NOMO-1 treated with dmso at 0.1 percent for 144 hours (cell line): ENCODE measurements around the gene ANK3.

Experiments used
- DNase-seq: peaks from one replicate; lab custom pipeline; 2025; ENCODE audit not compliant: unreplicated experiment; lab: John Stamatoyannopoulos, UW

Gene ANK3

DNA sequence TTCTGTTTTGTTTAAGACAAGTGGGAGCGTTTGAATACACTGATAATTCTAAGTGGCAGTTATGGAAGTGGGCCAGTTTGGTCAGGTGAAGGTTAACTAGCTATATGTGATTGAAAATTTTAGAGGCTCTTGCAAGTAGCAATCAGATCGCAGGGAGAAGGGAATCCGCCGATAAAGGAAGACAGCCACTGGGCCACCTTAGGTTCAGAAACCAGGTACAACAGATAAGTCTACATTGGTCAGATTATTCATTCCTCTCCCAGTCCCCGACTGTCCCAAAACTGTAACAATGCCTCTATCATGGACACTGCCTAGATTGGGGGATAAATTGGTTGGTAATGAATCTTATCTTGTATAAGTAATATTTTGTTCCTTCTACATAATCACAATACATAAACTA, 8.9 kb downstream of the ANK3 start:
- no peak for DNase-seq

DNA sequence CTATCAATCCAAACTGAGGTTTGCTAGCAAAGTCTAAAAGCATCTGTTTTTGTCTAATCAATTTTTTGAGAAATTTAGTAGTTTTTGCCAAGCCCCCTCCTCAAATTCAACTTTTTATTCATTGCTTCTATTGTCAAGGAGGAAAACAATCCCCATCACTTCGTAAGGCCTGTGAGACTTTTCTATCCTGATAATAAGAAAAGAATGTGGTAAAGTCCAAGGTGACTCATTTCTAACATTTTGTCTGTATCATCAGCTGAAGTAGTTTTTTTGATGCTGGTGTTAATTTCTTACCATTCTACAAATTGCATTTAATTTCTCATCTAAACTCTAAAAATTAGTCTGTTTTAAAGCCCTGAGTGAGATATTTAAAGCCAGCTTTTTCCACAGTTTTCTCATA, 11.7 kb downstream of the ANK3 start:
- no peak for DNase-seq

DNA sequence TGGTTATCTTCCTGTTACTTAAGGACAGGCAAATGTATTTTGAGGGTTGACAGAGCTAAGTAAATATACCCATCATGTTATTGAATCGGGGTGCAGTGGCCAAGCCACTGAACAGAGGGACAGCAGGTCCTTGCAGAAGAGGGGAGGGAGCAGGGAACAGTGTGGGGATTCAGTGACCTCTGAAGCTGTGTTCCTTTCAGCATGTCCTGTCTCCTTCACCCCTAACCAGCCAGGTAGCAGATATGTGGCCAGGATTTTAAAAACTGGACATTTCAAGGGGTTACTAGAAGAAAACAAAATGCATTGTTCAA, 12.7 kb downstream of the ANK3 start:
- DNase-seq = no peak

DNA sequence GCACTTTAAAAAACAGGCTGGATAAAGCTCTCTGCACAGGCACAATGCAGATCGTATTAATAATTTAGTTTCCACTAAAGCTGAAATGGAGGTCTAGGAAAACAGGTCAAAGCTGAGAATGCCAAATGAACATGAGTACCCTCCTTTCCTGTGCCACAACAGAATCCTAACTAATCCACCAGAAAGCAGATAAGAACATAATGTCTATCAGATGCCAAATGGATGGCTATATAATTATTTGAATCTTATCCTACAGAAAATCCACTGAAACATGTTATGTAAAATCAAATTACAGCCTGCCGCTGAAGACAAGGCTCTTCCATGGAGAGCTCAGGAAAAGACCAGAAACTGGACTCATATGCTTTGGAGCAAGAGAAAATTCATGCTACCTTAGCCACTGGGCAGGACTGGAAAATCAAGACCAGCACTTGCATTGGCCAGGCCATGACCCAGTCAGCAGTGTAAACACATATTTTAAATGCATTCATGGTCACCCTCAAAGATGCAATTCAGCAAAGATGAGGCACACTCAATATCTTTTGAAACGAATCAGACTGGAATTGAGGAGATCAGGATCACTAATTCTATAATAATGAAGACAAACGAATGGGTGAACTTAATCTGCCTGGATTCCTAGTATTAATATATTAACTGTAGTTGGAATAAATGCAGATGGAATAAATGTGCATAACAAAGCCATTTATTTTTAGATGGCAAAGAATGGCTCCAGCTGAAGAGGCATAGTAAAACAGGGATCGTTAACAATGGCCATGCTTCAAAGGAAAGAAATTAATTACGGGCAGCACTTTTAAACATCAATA, 13.2 kb downstream of the ANK3 start:
- DNase-seq = no peak

DNA sequence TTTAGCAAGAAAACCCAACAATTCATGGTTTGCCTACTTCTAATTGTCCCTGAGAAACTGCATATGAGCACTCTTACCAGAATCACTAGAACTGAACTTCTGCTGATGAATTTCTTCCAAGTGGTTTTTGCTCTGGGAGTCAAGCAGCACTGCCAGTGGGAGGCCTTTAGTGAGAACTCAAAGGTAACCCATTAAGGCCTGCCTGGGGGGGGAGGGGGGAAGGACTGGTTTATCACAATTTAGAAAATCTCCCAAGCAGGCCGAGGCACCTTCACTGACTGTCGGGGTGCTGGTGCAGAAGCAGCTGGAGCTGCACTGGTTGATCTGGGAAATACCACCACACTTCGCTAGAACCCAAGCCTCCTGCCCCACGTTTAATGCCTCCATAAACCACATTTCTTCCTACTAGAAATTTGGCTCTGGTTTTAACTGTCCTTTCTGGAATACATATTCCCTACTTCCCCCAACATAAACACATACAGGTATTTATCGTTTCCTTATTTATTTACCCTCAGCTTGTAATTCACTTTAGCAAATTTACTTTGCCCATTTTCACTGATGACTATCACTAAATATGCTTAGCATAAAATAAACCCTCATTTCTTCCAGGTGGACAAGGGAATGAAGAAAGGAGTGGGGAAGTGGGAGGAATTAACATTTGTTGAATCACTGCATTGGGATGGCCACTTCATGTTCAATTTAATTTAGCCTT, 14.2 kb downstream of the ANK3 start:
- DNase-seq = no peak

DNA sequence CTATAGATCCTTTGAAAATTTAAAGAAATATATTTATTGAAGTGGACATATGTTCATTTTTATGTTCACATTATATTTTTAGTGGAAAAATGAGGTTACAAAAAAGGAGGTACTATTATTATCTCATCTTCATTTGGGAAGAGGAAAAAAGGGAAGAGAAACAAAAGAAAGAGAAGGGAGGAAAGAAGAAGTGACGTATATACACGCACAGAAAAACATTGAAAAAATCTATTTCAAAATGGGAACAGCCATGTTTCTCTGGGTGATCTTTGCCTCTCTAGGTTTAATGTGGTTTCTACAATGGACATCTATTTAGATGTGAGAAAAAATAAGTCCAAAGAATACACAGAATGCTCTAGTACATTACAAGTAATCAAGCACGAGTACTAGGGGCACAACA, 14.8 kb downstream of the ANK3 start:
- DNase-seq = no peak

DNA sequence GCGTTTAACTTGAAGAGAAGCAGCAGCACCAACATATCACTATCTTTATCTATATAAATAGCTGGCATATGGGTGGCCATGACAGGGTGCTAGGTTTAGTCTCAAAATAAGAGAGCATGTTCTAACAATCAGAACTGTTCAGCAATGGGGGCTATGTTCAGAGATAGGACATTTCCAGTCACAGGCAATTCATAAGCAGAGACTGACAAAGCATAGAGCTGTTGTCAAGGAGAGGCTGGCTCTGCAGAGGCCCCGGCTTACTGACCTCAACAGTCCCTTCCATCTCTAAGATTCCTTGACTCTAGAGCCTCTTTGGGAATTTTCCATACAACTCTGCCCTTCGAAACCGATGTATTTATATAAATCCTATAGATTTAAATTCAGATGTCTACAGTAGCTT, 17.2 kb downstream of the ANK3 start:
- DNase-seq = no peak

DNA sequence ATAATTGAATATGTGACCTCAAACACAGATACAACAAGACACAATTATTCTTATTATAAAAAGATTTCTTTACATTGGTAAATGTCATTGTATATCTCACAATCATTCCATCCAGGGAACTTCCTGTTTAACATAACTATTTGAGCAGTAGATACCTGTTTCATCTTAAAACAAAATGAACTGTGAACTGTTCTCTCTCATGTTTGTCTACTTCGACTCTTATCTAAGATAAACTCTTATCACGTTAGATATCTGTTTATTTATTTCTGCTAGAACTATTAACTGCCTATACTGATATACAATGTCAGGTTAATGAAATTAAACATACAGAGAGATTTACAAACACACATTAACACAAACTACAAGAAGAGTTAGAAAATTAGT, 20.1 kb downstream of the ANK3 start:
- no peak for DNase-seq

DNA sequence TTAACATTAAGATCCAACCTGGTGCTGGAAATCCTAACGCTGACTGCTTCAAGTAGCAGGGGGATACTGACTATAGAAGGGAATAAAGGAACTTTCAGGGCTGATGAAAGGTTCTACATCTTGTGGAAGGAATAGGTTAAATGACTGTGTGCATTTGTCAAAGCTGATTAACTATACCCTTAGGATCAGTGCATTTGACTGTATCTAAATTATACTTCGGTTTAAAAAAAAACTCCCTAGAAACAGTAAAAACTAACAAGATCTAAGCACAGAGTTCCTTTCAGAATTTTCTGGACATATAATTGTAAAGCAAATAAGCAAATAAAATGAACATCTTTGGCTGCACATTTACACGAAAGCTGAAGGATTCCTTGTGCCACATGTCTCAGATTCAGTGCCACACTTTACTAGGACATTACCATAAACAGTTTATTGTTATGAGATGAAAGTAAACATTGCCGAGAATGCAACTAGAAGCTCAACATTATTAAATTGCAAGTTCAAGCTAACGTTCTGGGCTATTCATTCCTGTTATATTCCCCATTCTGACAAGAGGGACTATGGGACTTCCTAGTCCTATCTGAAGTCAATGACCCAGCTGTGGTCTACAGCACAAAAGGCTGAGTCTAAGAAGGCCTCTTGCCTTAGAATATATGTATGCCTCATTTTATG, 20.7 kb downstream of the ANK3 start:
- no peak for DNase-seq

DNA sequence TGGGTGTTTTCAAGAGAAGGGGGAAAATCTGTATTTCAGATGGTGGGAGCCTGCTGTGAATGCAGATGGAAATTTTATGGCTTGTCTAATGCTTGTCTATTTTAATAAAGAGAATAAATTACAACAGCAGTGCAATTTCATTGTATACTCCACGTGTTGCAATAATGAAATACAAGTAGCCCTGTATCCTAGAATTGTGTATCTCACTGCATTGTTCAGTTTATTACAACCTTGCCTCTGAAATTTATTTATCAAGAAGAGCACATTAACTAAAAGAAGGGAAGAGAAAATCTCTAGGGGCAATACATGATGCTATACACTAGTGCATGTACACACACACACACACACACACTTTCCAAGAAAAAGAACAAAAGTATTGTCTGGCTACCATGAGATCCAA, 21.8 kb downstream of the ANK3 start:
- no peak for DNase-seq

DNA sequence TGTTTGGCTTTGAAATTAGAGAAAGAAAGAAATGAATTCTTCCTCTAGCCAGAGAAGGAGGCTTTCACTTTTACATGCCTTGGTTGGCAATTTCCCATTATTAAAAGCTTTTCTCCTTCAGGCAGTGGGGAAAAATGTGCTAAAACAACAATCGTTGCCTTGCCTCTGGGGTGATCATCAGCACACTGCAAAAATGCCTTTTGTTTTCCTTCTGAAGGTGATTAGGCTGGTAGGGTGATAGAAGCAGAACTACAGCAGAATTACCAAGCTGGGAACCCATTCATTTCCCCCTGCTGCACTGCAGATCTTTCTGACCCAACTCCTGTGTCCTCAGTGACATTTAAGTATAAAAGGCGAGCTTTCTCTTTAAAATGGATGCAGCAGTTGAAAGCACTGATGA, 22.2 kb downstream of the ANK3 start:
- no peak for DNase-seq

DNA sequence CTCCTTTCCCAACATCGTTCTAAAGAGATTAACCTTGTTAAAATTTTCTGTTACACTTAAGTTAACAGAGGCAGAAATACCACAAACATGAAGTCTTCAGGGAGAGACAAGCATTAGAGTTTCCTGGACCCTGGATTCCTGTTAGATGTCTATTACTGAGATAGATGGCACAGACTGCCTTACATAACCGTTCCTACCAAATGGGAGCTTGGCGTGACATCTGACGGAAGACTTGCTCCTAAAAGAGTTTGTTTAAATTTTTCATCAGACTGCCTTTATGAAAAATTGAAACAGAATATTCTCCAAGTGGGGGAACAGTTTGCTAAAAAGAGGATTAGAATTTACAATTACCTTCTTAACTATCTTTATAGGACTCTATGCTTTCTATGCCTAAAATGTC, 22.7 kb downstream of the ANK3 start:
- DNase-seq = no peak

DNA sequence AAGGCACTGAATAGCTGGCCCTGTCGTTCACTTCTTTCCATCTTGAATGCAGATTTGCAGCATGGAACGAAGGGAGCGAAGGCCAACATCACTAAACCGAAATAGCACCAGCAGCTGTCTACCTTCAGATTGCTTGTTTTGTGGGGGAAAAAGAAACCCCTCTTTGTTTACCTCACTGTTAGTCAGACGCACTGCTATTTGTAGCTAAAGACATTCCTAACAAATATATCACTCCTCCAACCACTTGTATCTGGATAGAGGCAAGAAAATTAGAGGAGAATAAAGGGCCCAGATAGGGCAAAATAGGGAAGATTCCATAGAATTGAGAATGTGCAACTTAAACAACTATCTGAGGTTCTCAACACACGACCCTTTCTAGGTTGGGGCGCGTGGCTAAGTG, 26.5 kb downstream of the ANK3 start:
- no peak for DNase-seq

DNA sequence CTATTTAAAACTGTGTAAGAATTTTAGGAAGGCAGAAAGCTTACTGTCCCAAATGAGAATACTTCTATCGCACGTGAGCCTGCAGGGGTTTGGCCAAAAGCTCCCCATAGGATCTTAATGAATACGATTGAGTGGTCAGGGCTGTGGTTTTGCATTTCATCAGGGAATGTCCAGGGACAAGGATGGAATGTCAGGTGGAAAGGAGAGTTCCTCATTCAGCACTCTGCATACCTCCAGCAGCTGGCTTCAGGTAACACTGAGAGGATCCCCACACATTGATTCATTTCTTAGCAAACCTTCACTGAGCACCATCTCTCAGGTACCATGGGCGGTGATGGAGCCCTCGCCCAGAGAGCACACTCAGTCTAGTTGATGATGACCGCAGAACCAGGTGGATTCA, 27.2 kb downstream of the ANK3 start:
- DNase-seq = no peak

DNA sequence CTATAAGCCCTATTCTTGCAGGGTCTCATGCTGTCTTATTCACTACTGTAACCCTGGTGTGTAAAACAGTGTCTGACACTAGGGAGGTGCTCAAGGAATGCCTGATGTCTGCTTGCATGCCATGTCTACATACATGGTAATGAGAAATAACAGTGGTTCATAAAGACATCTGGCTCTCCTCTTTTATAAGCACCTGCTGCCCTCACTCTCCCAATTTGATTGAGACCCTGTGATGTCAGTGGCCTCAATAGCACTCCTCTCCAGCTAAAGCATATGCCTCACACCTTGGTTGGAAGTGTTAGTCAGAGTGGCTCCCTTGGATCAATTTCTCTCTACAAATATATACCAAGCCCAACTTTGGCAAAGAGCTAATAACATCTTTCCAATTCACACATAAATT, 30.6 kb downstream of the ANK3 start:
- no peak for DNase-seq

DNA sequence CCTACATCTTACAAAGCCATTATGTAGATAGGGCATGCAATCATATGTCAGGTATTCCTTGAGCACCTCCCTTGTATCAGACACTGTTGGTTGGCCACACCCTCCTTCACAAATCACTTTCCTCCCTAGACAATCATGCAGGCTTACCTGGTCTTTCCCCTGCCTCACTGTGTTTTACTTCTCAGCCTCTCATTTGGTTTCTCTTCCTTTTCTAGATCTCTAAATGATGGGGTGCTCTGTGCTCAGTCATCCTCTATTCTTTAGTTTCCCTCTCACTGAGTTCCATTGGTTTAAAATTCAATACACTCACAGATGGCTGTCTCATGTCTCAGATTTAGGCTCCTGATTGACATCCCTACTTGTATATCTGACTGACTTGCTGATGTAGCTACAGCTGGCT, 31.4 kb downstream of the ANK3 start:
- no peak for DNase-seq

DNA sequence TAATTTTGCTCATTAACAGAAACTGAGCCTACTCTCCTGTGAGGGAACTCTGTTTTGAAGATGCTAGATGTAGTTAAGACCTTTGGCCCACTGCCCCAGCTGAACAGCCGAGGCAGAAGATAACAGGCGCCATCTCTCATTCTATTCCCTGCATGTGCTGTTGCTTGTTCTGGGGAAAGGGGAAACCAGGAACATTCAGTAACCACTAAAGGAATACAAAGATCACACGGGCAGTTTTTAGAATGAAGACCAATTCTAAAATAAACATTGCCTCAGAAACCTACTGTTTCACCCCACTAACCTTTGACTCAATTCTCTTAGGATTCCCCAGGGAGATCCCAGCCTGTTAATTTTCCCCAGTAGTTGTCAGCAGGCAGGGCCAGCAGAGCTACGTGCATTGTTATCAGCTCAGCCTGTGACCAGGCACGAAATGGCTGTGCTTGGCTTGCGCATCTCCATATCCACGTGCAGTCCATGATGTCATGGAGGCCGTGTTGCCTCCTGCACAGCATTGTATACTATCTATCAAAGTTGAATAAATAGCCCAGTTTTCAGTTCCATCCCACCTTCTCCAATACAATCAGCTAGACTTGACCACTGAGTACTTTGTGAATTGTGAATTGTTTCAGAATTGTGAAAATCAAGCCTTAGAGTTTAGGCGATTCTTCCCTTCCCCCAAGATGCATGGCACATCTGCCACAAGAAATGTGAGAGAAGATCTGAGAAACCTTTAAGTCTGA, 36.0 kb downstream of the ANK3 start:
- no peak for DNase-seq

DNA sequence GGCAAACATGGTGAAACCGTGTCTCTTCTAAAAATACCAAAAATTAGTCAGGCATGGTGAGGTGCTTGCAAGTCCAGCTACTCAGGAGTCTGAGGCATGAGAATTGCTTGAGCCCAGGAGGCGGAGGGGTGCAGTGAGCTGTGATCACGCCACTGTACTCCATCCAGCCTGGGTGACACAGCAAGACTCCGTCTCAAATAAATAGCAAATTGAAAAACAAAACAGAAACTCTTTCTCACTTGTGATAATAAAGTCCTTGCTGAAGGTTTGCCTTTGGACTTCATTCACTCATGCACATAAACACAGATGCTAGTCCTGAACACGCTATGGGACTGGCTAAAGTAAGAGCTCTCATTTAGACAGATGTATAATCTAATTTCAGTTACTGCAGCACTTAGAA, 37.6 kb downstream of the ANK3 start:
- no peak for DNase-seq

DNA sequence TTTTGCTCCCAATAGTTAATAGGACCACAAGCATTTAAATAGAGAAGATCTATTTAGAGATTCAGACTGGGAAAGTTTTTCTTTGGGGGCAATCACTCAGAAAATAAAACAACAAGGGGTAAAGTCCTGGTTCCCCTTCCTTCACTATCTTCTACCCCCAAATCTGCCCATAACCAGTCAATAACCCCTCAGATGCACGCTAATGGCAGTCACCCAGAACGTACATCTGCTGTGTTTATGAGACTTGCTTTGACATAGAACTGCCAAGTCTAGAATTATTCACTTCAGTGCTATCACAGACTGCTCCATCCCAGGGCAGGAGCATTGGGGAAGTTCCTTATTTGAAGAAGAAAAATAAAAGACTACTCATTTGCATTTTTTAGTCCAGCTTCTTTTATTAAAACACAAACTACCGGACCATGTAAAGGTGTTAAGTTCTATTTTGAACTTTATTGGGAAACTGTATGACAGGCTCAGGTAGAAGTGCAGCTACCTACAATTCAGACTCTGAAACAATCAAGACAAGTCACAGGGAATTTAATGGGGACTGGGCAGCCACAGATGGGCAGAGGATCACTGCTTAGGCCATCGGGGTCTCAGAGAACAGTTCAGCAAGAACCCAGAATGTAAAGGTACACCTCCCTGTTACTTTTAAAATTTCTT, 38.4 kb downstream of the ANK3 start:
- no peak for DNase-seq

DNA sequence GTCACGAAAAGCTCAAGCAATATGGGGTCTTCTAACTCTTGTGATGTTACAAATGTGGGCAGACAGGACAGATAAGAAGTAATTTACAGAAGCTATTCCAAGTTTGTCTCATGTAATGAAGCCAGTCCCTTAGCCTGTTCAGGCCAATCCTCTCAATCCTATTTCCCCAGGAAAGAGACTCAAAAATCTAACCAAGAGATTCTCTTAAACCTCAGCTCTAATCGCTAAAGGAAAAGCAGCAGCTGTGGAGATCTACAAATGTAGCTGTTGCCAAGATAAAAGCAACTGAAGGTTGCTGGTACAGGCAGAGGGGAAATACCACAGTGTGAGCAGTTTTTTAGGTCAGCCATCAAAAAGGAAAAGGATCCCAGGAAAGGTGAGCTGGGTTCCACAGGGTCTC, 39.3 kb downstream of the ANK3 start:
- DNase-seq = no peak

DNA sequence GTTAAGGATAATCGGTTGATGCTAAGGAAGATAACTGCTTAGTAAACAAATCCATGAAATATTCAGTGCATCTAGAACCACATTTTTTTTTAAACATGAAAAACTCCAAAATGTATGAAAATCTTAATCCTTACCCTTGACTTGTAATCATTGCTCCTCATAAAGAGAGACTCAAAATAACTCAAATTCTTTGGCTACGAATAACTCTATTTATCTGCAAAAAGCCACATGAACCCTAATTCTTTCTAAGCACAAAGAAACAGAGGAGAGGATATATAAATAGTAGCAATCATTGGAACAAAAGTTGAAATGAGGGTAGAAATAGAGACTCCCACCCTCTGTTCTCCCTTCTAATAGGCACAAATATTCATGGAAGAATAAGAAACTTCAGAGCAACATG, 40.2 kb downstream of the ANK3 start:
- no peak for DNase-seq
